Uterus (tissue), 2 donors: ENCODE measurements around the gene FHL3.

Source experiments
- POLR2A ChIP-seq, 2 donors: fragments of 450-650 bp; IDR thresholded peaks; one replicate each; pipeline ENCODE4 v1.6.1; 2016; ENCODE audit warnings: antibody characterized with exemption in 2 of 2, mild to moderate bottlenecking in 1 of 2, moderate library complexity in 1 of 2
- TF ChIP-seq, protein P1 (sequence below), 4 experiments: fragments of 200-600 bp in 2 of 4; fragments of 450-650 bp in 2 of 4; sonication (generic) in 2 of 4; IDR thresholded peaks; one replicate each; pipeline ENCODE4 v1.5.1; 2016 to 2019; ENCODE audit warnings: antibody characterized with exemption in 4 of 4, mild to moderate bottlenecking in 2 of 4, moderate library complexity in 1 of 4

DNA sequence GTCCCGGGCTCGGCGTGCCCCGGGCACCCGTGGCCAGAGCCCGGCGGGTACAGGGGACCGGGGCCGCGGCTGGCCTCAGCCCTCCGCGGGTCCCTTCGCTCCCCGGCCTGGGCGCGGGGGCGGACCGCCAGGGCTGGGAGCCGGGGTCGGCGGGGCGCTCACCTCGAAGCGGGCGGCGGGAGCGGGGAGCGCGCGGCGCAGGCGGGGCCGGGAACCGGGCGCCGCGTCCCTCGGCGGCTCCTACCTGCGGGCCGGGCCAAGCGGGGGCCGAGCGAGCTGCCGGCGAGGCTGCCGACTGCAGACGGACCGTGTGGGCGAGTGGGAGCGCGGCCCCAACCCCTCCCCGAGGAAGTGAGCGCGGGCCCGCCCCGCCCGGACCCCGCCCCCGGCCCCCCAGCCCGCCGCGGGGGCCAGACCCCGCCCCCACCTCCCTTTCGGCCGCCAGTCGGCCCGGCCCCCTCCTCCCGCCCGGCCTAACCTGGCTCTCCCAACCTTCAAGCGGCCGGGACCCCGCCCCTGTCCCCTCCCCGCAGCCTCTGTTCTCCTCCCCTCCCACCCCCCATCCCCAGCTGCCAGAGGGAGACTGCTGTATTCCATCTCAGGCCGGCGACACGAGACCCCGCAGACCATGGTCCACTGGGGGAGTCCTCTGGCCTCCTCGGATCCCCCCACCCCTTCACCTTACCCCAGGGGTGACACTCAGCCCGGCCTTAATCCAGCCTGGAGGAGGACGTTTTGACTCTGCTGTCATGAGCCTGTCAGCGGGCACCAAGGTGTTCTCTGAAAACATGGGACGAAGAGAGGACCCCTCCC lies at the start of gene FHL3:
- TF ChIP-seq, protein P1, sequence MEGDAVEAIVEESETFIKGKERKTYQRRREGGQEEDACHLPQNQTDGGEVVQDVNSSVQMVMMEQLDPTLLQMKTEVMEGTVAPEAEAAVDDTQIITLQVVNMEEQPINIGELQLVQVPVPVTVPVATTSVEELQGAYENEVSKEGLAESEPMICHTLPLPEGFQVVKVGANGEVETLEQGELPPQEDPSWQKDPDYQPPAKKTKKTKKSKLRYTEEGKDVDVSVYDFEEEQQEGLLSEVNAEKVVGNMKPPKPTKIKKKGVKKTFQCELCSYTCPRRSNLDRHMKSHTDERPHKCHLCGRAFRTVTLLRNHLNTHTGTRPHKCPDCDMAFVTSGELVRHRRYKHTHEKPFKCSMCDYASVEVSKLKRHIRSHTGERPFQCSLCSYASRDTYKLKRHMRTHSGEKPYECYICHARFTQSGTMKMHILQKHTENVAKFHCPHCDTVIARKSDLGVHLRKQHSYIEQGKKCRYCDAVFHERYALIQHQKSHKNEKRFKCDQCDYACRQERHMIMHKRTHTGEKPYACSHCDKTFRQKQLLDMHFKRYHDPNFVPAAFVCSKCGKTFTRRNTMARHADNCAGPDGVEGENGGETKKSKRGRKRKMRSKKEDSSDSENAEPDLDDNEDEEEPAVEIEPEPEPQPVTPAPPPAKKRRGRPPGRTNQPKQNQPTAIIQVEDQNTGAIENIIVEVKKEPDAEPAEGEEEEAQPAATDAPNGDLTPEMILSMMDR (IDR thresholded peaks at IDR 0.05): no peak
- peak in 1 of 2 donors; percentile 78 for TF ChIP-seq POLR2A (IDR thresholded peaks at IDR 0.05)
